Esophagus squamous epithelium (tissue), 5 donors: ENCODE measurements around the gene CWC27. TPM values are rescaled to one million over a fixed set of nuclear protein-coding genes. Genes with fewer than 3 reads are reported as not detected.

Experiments used
- DNase-seq: peaks from one replicate; lab custom pipeline; 2025; lab: John Stamatoyannopoulos, UW
- H3K27ac ChIP-seq, 4 donors: fragments of 200-600 bp; sonication (generic); one replicate each; pipeline ENCODE4 v1.5.1; 2016 to 2019; ENCODE audit warnings: mild to moderate bottlenecking in 1 of 4
- H3K27me3 ChIP-seq, 4 donors: fragments of 200-600 bp; sonication (generic); 1 replicate in 3 of 4; 2 replicates in 1 of 4; pipeline versions ENCODE4 v1.5.1 to v1.6.0; 2017 to 2021; ENCODE audit warnings: antibody characterized with exemption in 1 of 4
- H3K36me3 ChIP-seq, 3 donors: fragments of 200-600 bp; sonication (generic); one replicate each; pipeline ENCODE4 v1.5.1; 2016 to 2019
- H3K4me1 ChIP-seq, 3 donors: fragments of 200-600 bp; sonication (generic); one replicate each; pipeline ENCODE4 v1.5.1; 2017 to 2019
- H3K4me3 ChIP-seq, 4 donors: fragments of 200-600 bp; sonication (generic); 1 replicate in 3 of 4; 2 replicates in 1 of 4; pipeline ENCODE4 v1.5.1; 2016 to 2019; ENCODE audit warnings: mild to moderate bottlenecking in 2 of 4, moderate library complexity in 1 of 4
- H3K9me3 ChIP-seq, 3 donors: fragments of 200-600 bp; sonication (generic); one replicate each; pipeline ENCODE4 v1.5.1; 2016 to 2019
- POLR2A ChIP-seq, 4 donors: fragments of 450-650 bp; IDR thresholded peaks; one replicate each; pipeline ENCODE4 v1.6.1; 2017; ENCODE audit warnings: antibody characterized with exemption in 4 of 4, mild to moderate bottlenecking in 4 of 4, moderate library complexity in 3 of 4
- WGBS, 2 donors: methylation state at CpG; one replicate each; pipeline ENCODE4 v1.1.5; 2018; 5-methylcytosine and 5-hydroxymethylcytosine counted together
- intact Hi-C: fragments of 100-400 bp; cut with DNase I; formaldehyde crosslinking; loops from one replicate; pipeline ENCODE4 v1.15.0; 2022
- total RNA-seq, 4 donors: library from RNA; depleted of rRNA; stranded (reverse); fragments of >200 nt; gene quantifications; one replicate each; pipeline ENCODE4 v1.1.0, GENCODE V29; 2016
- TF ChIP-seq, protein P1 (sequence below), 6 experiments: fragments of 450-650 bp in 4 of 6; fragments of 200-600 bp in 2 of 6; sonication (generic) in 2 of 6; IDR thresholded peaks; one replicate each; pipeline ENCODE4 v1.5.1; 2016 to 2019; ENCODE audit warnings: antibody characterized with exemption in 6 of 6, mild to moderate bottlenecking in 4 of 6, moderate library complexity in 4 of 6
- donor health status: DM: yes; HTN: yes; CAD: no.

Gene CWC27
- total RNA-seq, 4 donors from 2014 or later: 9.9 to 15.6 (median 12.1) TPM

DNA sequence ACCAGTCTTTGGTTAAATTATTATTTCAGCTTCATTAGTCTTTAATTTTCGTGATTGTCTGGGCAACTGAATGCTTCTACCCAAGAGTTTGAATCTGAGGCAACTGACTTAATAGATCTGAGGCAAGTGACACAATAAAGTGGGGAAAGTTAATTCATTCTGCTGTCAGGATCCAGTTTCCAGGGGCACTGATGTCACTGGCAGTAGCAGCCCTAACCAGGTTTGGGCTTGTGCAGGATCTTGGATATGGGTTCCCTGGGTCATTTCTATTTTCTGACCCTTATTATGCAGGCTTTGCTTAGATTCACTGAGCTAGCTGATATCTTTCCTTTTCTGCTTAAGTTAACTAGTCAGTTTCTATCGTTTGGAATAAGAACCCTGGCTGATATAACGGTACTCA lies 9.8 kb upstream of the CWC27 start:
- Histone ChIP-seq H3K27ac (no peak overlapping the region), H3K36me3 (peaks cover 0 to 54% (median 0%) of the 10 kb centered on the region in 3 donors), H3K9me3 (no peaks in the 10 kb centered on the region), H3K27me3 (no peaks in the 10 kb centered on the region), H3K4me3 (no peak overlapping the region), H3K4me1 (peaks cover 0 to 14% (median 0%) of the 10 kb centered on the region in 3 donors)
- no peak for DNase-seq
- 80 to 85% methylated on average over 3 of the region's 3 CpGs for WGBS, 2 donors
- no peak for TF ChIP-seq POLR2A (IDR thresholded peaks at IDR 0.05)
- TF ChIP-seq, protein P1, sequence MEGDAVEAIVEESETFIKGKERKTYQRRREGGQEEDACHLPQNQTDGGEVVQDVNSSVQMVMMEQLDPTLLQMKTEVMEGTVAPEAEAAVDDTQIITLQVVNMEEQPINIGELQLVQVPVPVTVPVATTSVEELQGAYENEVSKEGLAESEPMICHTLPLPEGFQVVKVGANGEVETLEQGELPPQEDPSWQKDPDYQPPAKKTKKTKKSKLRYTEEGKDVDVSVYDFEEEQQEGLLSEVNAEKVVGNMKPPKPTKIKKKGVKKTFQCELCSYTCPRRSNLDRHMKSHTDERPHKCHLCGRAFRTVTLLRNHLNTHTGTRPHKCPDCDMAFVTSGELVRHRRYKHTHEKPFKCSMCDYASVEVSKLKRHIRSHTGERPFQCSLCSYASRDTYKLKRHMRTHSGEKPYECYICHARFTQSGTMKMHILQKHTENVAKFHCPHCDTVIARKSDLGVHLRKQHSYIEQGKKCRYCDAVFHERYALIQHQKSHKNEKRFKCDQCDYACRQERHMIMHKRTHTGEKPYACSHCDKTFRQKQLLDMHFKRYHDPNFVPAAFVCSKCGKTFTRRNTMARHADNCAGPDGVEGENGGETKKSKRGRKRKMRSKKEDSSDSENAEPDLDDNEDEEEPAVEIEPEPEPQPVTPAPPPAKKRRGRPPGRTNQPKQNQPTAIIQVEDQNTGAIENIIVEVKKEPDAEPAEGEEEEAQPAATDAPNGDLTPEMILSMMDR (IDR thresholded peaks at IDR 0.05): no peak
- intact Hi-C loops: no loop called here

DNA sequence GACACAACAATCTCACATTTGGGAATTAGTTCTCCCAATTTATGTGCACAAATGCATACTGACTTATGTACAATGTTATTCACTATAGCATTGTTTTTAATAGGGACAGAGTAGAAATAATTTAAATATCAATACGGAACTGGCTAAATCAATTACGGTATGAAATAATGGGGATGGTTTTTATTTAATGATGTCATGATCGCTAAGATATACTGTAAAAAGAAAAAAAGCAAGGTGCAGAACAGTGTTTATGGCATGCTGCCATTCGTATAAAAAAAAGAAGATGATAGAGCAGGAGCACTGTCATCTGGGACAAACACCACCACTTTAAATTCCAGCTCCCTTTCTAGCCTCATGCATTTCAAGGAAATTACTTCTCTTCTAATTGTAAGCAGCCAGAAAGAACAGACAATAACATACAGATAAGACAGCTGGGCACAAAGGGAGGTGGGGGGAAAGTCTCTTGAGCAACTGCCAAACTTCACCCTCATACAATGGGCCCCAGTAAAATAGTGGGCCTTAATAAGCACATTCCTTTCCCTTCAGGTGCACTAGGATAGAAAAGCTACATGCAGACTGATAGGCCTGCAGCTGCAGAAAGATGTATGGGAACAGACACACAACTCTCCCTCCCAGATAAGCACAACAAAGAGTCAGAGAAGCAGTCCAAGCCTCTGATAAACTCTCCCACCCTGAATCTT lies 8.6 kb upstream of the CWC27 start:
- no peaks in the 10 kb centered on the region for H3K9me3 ChIP-seq
- H3K27ac ChIP-seq: no peak overlapping the region
- intact Hi-C loops: no loop called here
- H3K27me3 ChIP-seq: no peaks in the 10 kb centered on the region
- 87% methylated on average over 4 of the region's 4 CpGs for WGBS, 2 donors
- peaks cover 0 to 17% (median 0%) of the 10 kb centered on the region in 3 donors for H3K4me1 ChIP-seq
- no peak for DNase-seq
- H3K36me3 ChIP-seq: peaks cover 0 to 56% (median 0%) of the 10 kb centered on the region in 3 donors
- no peak overlapping the region for H3K4me3 ChIP-seq
- TF ChIP-seq, protein P1 (IDR thresholded peaks at IDR 0.05): no peak
- no peak for TF ChIP-seq POLR2A (IDR thresholded peaks at IDR 0.05)

DNA sequence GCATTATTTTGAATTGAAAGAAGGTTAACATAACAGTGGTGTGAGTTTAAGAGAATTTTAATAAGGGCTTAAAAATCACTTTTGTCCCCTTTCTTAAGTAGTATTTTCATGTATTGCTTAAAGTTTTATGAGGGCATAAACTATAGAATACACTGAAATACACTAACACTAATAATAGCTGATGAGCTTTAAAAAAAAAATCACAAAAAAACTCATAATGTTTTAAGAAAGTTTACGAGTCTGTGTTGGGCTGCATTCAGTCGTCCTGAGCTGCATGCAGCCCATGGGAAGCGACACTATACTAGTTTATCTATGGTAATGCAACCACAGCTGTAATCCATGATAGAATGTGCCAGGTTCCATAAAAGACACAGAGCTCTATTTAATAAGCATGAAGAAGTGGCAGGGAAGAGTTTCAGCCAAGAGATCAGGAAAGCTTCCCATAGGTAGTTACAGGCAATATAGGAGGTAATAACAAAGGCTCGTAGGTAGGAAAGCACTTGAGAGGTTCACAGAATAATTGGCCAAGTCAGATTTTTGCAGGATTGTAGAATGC lies 4.7 kb upstream of the CWC27 start:
- Histone ChIP-seq H3K27ac (no peak overlapping the region), H3K27me3 (no peaks in the 10 kb centered on the region), H3K36me3 (peaks cover 0 to 43% (median 0%) of the 10 kb centered on the region in 3 donors), H3K4me1 (peaks cover 13 to 41% (median 22%) of the 10 kb centered on the region in 3 donors), H3K9me3 (no peaks in the 10 kb centered on the region), H3K4me3 (no peak overlapping the region)
- 81 to 87% methylated on average over 4 of the region's 4 CpGs for WGBS, 2 donors
- DNase-seq: no peak
- intact Hi-C loops: no loop called here
- TF ChIP-seq POLR2A (IDR thresholded peaks at IDR 0.05): no peak
- TF ChIP-seq, protein P1 (IDR thresholded peaks at IDR 0.05): no peak

DNA sequence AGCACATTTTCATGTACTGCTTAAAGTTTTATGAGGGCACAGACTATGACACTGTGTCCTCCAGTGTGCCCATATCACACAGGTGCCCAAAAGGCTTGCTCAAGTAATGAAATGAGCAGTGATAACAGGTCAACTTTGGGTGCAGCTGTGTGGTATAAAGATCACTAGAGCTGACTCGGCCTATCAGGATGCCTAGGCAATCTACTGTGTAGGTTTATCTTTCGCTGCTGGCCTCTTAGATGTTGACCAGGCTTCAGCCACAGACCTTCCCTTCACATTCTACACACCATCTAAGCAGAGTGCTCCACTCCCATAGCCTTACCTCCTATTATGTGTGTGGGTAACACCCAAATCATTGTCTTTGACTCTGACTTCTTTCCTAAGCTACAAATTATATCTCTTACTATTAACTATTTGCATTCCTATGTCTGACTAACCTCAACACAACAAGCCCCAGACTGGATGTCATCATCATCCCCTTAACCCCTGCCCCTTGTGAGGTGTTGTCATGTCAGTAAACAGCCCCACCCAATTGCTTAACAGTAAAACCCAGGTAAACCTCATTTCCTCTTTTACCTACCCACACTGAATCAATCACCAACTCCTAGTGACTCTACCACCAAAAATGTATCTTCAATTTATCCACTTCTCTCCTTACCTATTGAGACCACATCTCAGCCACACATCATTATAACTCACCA lies 2.8 kb upstream of the CWC27 start:
- H3K4me3 ChIP-seq: peak overlapping the region in 1 of 4 donors; percentile 87
- 82 to 88% methylated on average over 2 of the region's 2 CpGs for WGBS, 2 donors
- DNase-seq: no peak

More for the DNA sequence above, 2.8 kb upstream of the CWC27 start:
- H3K27ac ChIP-seq: peak overlapping the region; percentile 30 to 96 (median 90)
- H3K9me3 ChIP-seq: no peaks in the 10 kb centered on the region
- intact Hi-C loops: no loop called here
- no peaks in the 10 kb centered on the region for H3K27me3 ChIP-seq
- H3K4me1 ChIP-seq: peaks cover 13 to 57% (median 32%) of the 10 kb centered on the region in 3 donors
- peaks cover 0 to 36% (median 0%) of the 10 kb centered on the region in 3 donors for H3K36me3 ChIP-seq
- no peak for TF ChIP-seq POLR2A (IDR thresholded peaks at IDR 0.05)
- TF ChIP-seq, protein P1 (IDR thresholded peaks at IDR 0.05): no peak
